Vagina (tissue), 2 donors: Measurements from ENCODE around the gene GLI3. TPM values are rescaled to one million over a fixed set of nuclear protein-coding genes. Genes with fewer than 3 reads are reported as not detected.
A peak's percentile ranks its signal among the peaks of the same experiment; 100 is the strongest.

Experiments used
- DNase-seq, 2 donors: peaks; one replicate each; pipeline ENCODE4 v3.0.0-alpha.2; 2017; ENCODE audit errors: extremely low spot score in 2 of 2
- H3K27ac ChIP-seq: fragments of 200-600 bp; sonication (generic); one replicate; pipeline ENCODE4 v1.5.1; 2019
- H3K27me3 ChIP-seq: fragments of 200-600 bp; sonication (generic); one replicate; pipeline ENCODE4 v1.5.1; 2019
- H3K36me3 ChIP-seq, 2 donors: fragments of 200-600 bp; sonication (generic); one replicate each; pipeline ENCODE4 v1.5.1; 2017 to 2019
- H3K4me1 ChIP-seq: fragments of 200-600 bp; sonication (generic); one replicate; pipeline ENCODE4 v1.5.1; 2019
- H3K4me3 ChIP-seq, 2 donors: fragments of 200-600 bp; sonication (generic); 1 replicate in 1 of 2; 2 replicates in 1 of 2; pipeline ENCODE4 v1.5.1; 2016 to 2019
- H3K9me3 ChIP-seq: fragments of 200-600 bp; sonication (generic); one replicate; pipeline ENCODE4 v1.5.1; 2019
- CTCF ChIP-seq, 3 experiments: fragments of 450-650 bp in 2 of 3; fragments of 200-600 bp in 1 of 3; sonication (generic) in 1 of 3; IDR thresholded peaks; one replicate each; pipeline ENCODE4 v1.5.1; 2017 to 2019; ENCODE audit warnings: antibody characterized with exemption in 3 of 3, mild to moderate bottlenecking in 2 of 3, moderate library complexity in 2 of 3
- POLR2A ChIP-seq, 2 donors: fragments of 450-650 bp; IDR thresholded peaks; one replicate each; pipeline ENCODE4 v1.6.1; 2017; ENCODE audit warnings: antibody characterized with exemption in 2 of 2, mild to moderate bottlenecking in 2 of 2, moderate library complexity in 2 of 2
- POLR2AphosphoS5 ChIP-seq, 2 donors: sonication (generic); formaldehyde crosslinking; IDR thresholded peaks; one replicate each; pipeline ENCODE4 v1.9.0; 2017; ENCODE audit warnings: antibody characterized with exemption in 2 of 2, mild to moderate bottlenecking in 2 of 2, low read depth in 1 of 2; ENCODE audit not compliant: insufficient read depth in 1 of 2
- intact Hi-C: fragments of 100-400 bp; cut with DNase I; formaldehyde crosslinking; loops from one replicate; pipeline ENCODE4 v1.15.1; 2023
- total RNA-seq: library from RNA; depleted of rRNA; stranded (reverse); fragments of >200 nt; gene quantifications from one replicate; pipeline ENCODE4 v1.2.3, GENCODE V29; 2016

The GLI3 gene
- total RNA-seq, 1 donor from 2014 or later = 24.6 TPM

- DNase-seq = no peak
- Histone ChIP-seq H3K27ac (peak overlapping the region; percentile 17), H3K4me3 (no peak overlapping the region), H3K4me1 (peaks cover 59% of the 10 kb centered on the region), H3K36me3 (peaks cover 0 to 8% of the 10 kb centered on the region in 2 donors), H3K9me3 (no peaks in the 10 kb centered on the region), H3K27me3 (no peaks in the 10 kb centered on the region)
- no peak for TF ChIP-seq POLR2AphosphoS5 (IDR thresholded peaks at IDR 0.05; ENCODE audit: insufficient read depth in 1 of 2, low read depth in 1 of 2)
- TF ChIP-seq CTCF (IDR thresholded peaks at IDR 0.05) = peak in 2 of 3 experiments; percentile 55 to 61
- no peak for TF ChIP-seq POLR2A (IDR thresholded peaks at IDR 0.05)
- intact Hi-C loops = loop anchor here (10.0 kb wide), 2 partner anchors 255 to 865 kb away; partner anchors contain the start of gene GLI3
These were observed 257.1 kb downstream of the GLI3 start for GRCh38 chr7:41979834-41980307.

GRCh38 chr7:41978858-41979257, 258.2 kb downstream of the GLI3 start:
- no peak overlapping the region for H3K27ac ChIP-seq
- H3K36me3 ChIP-seq = peaks cover 0 to 8% of the 10 kb centered on the region in 2 donors
- peak in 1 of 2 donors; percentile 62 for DNase-seq
- TF ChIP-seq POLR2AphosphoS5 (IDR thresholded peaks at IDR 0.05; ENCODE audit: insufficient read depth in 1 of 2, low read depth in 1 of 2) = no peak
- TF ChIP-seq POLR2A (IDR thresholded peaks at IDR 0.05) = no peak
- no peak for TF ChIP-seq CTCF (IDR thresholded peaks at IDR 0.05)
- H3K9me3 ChIP-seq = no peaks in the 10 kb centered on the region
- H3K27me3 ChIP-seq = no peaks in the 10 kb centered on the region
- peaks cover 60% of the 10 kb centered on the region for H3K4me1 ChIP-seq
- no peak overlapping the region for H3K4me3 ChIP-seq
- intact Hi-C loops = loop anchor here (10.0 kb wide), 2 partner anchors 256 to 866 kb away; partner anchors contain the start of gene GLI3

- no peaks in the 10 kb centered on the region for H3K9me3 ChIP-seq
- no peak overlapping the region for H3K4me3 ChIP-seq
- no peak for DNase-seq
- intact Hi-C loops = loop anchor here (10.0 kb wide), 2 partner anchors 257 to 867 kb away; partner anchors contain the start of gene GLI3
- TF ChIP-seq POLR2AphosphoS5 (IDR thresholded peaks at IDR 0.05; ENCODE audit: insufficient read depth in 1 of 2, low read depth in 1 of 2) (no peak), CTCF (IDR thresholded peaks at IDR 0.05) (no peak), POLR2A (IDR thresholded peaks at IDR 0.05) (no peak)
- no peaks in the 10 kb centered on the region for H3K27me3 ChIP-seq
- H3K4me1 ChIP-seq = peaks cover 60% of the 10 kb centered on the region
- H3K27ac ChIP-seq = no peak overlapping the region
- peaks cover 0 to 5% of the 10 kb centered on the region in 2 donors for H3K36me3 ChIP-seq
These were observed 259.3 kb downstream of the GLI3 start for GRCh38 chr7:41977661-41978060.

- Histone ChIP-seq H3K4me1 (peaks cover 60% of the 10 kb centered on the region), H3K27me3 (no peaks in the 10 kb centered on the region), H3K9me3 (no peaks in the 10 kb centered on the region), H3K36me3 (peaks cover 0 to 10% of the 10 kb centered on the region in 2 donors), H3K4me3 (no peak overlapping the region), H3K27ac (no peak overlapping the region)
- peak in 1 of 2 donors; percentile 22 for TF ChIP-seq POLR2AphosphoS5 (IDR thresholded peaks at IDR 0.05; ENCODE audit: insufficient read depth in 1 of 2, low read depth in 1 of 2)
- TF ChIP-seq CTCF (IDR thresholded peaks at IDR 0.05) = peak; percentile 50 to 61 (median 50)
- TF ChIP-seq POLR2A (IDR thresholded peaks at IDR 0.05) = no peak
- intact Hi-C loops = loop anchor here (10.0 kb wide), 2 partner anchors 258 to 868 kb away; partner anchors contain the start of gene GLI3
- peak in 1 of 2 donors; percentile 86 for DNase-seq
These were observed 259.8 kb downstream of the GLI3 start for GRCh38 chr7:41977151-41977651.

GRCh38 chr7:41976411-41976810, 260.6 kb downstream of the GLI3 start:
- Histone ChIP-seq H3K27me3 (no peaks in the 10 kb centered on the region), H3K4me1 (peaks cover 59% of the 10 kb centered on the region), H3K9me3 (no peaks in the 10 kb centered on the region), H3K27ac (peak overlapping the region; percentile 45), H3K4me3 (no peak overlapping the region), H3K36me3 (peaks cover 0 to 18% of the 10 kb centered on the region in 2 donors)
- TF ChIP-seq POLR2AphosphoS5 (IDR thresholded peaks at IDR 0.05; ENCODE audit: insufficient read depth in 1 of 2, low read depth in 1 of 2) = no peak
- no peak for TF ChIP-seq POLR2A (IDR thresholded peaks at IDR 0.05)
- TF ChIP-seq CTCF (IDR thresholded peaks at IDR 0.05) = no peak
- no peak for DNase-seq
- intact Hi-C loops = loop anchor here (10.0 kb wide), 2 partner anchors 258 to 868 kb away; partner anchors contain the start of gene GLI3
